Mononuclear cell (primary cell): Measurements from ENCODE around the gene SPATA6. TPM values are rescaled to one million over a fixed set of nuclear protein-coding genes. Genes with fewer than 3 reads are reported as not detected.
"Not testable (repeated sequence)": the region's sequence is repeated elsewhere in the genome, so short reads cannot be mapped to it uniquely, and the experiment has no call there.

Experiments used
- H3K27me3 ChIP-seq: 2 replicates; pipeline ENCODE4 v1.6.0; 2011; ENCODE audit warnings: low read length, control low read depth; ENCODE audit not compliant: insufficient read depth
- H3K4me1 ChIP-seq: 2 replicates; pipeline ENCODE4 v1.5.1; 2011; ENCODE audit warnings: mild to moderate bottlenecking, low read length, control low read depth; ENCODE audit not compliant: insufficient read depth
- H3K4me3 ChIP-seq: 2 replicates; pipeline ENCODE4 v1.5.1; 2011; ENCODE audit warnings: mild to moderate bottlenecking, low read length, moderate library complexity
- H3K9me3 ChIP-seq: 2 replicates; pipeline ENCODE4 v1.5.1; 2011; ENCODE audit warnings: low read depth, mild to moderate bottlenecking, control low read depth, low read length
- total RNA-seq: library from RNA; depleted of rRNA; stranded (reverse); fragments of >200 nt; gene quantifications from one replicate; pipeline ENCODE4 v1.2.3, GENCODE V29; 2012

SPATA6 gene
- total RNA-seq, 1 donor, result 4.7 TPM

DNA sequence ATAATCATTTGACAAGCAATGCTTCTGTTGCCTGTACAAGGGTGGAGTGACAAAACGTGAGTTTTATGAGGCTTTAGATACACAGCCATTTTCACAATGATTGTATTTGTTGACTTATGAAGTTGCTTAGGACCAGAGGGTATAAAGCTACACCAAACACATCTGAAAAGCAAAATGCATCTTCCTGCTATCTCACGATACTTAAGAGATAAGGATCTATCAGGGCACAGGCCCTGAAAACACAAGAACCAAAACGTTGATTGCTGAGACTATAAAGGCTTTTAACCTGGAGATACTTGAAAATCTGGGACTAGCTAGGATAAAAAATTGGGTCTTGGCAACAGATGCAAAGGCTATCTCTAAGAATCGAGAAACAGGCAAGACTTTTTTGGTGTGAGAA is 133.7 kb downstream of the SPATA6 start:
- H3K27me3 ChIP-seq, result no peaks in the 10 kb centered on the region
- H3K4me1 ChIP-seq, result no peaks in the 10 kb centered on the region
- H3K4me3 ChIP-seq, result no peak overlapping the region
- H3K9me3 ChIP-seq, result peaks cover 1% of the 10 kb centered on the region

DNA sequence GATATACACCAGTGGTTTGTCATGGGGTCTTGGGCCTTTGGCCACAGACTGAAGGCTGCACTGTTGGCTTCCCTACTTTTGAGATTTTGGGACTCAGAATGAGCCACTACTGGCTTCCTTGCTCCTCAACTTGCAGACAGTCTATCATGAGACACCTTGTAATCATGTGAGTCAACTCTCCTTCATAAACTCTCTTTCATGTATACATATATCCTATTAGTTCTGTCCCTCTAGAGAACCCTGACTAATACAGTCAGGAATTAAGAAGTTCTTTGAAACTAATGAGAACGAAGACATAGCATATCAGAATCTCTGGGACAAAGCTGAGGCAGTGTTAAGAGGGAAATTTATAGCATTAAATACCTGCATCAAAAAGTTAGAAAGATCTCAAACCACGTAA is 138.7 kb downstream of the SPATA6 start:
- H3K4me1 ChIP-seq, result no peaks in the 10 kb centered on the region
- peaks cover 21% of the 10 kb centered on the region for H3K9me3 ChIP-seq
- H3K27me3 ChIP-seq, result no peaks in the 10 kb centered on the region
- no peak overlapping the region for H3K4me3 ChIP-seq

- no peaks in the 10 kb centered on the region for H3K4me1 ChIP-seq
- peaks cover 25% of the 10 kb centered on the region for H3K9me3 ChIP-seq
- no peaks in the 10 kb centered on the region for H3K27me3 ChIP-seq
- H3K4me3 ChIP-seq, result no peak overlapping the region
These were observed 139.9 kb downstream of the SPATA6 start for GRCh38 chr1:48332115-48332514.

DNA sequence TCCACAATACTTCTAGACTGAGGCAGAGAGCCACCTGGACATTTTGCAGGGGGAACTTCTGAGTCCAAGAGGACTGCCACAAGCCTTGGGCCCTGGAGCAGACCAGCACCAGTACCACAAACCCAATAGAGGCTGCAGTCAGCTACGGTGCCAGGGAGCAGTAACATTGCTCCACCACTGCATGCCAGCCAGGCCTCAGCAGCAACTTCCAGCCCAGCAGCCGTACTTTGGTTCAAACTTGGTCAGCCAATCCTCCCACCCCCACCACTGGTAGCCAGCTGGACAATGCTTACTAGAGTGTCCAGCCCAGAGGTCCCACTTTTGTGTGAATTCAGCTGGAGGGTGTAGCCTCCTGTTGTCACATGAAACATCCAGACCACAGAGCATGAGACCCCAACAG is 142.1 kb downstream of the SPATA6 start:
- H3K9me3 ChIP-seq, result peaks cover 25% of the 10 kb centered on the region
- no peak overlapping the region for H3K4me3 ChIP-seq
- H3K27me3 ChIP-seq, result no peaks in the 10 kb centered on the region
- no peaks in the 10 kb centered on the region for H3K4me1 ChIP-seq

DNA sequence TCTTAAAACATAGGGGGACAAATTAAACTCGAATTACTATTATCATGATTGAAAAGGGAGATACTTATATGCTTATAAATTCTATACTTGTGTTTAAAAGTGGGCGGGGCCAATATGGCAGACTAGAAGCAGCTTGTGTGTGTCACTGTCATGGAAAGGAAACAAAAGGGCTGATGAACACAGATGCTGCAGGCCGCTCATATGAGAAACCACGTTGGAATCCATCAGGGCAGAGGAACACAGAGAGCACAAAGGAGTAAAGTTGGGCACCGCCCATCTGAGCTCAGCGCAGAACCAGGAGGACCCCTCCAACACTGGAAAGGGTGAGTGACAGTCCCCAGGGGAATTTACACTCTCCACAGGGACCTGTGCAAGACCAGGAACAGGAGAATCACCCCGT is 142.5 kb downstream of the SPATA6 start:
- peaks cover 25% of the 10 kb centered on the region for H3K9me3 ChIP-seq
- no peak overlapping the region for H3K4me3 ChIP-seq
- H3K27me3 ChIP-seq, result no peaks in the 10 kb centered on the region
- no peaks in the 10 kb centered on the region for H3K4me1 ChIP-seq

GRCh38 chr1:48311829-48312228 is 160.2 kb downstream of the SPATA6 start:
- not testable (repeated sequence) for H3K4me1 ChIP-seq, H3K9me3 ChIP-seq, H3K4me3 ChIP-seq, H3K27me3 ChIP-seq

DNA sequence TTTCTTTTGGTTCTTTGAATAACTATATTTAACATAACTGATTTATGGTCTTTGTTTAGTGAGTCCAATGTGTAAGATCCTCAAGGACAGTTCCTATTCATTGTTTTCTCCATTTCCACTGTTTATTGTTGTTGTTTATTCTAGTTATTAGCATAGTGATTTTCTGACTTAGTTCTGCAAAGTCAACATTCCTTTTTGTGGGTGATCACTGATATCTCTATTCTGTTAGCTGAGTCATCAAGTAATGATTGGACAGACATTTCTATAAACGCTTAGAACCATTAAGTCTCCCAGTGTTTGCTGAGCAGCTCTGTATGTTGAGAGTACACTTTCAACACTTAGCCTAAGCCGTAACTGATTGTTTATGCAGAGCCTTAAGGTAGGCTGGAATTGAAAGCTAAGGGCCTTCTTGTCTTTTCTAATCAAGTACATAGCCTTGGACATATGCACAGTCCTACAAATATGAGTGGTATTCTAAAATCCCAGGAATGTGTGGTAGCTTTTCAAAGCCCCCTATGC is 162.4 kb downstream of the SPATA6 start:
- no peak overlapping the region for H3K4me3 ChIP-seq
- no peaks in the 10 kb centered on the region for H3K9me3 ChIP-seq
- H3K4me1 ChIP-seq, result no peaks in the 10 kb centered on the region
- no peaks in the 10 kb centered on the region for H3K27me3 ChIP-seq

GRCh38 chr1:48302652-48303051 is 169.4 kb downstream of the SPATA6 start:
- no peaks in the 10 kb centered on the region for H3K9me3 ChIP-seq
- no peaks in the 10 kb centered on the region for H3K4me1 ChIP-seq
- H3K4me3 ChIP-seq, result no peak overlapping the region
- no peaks in the 10 kb centered on the region for H3K27me3 ChIP-seq

GRCh38 chr1:48294656-48295055 is 177.3 kb downstream of the SPATA6 start:
- Histone ChIP-seq H3K4me1 (no peaks in the 10 kb centered on the region), H3K9me3 (no peaks in the 10 kb centered on the region), H3K4me3 (no peak overlapping the region), H3K27me3 (no peaks in the 10 kb centered on the region)

GRCh38 chr1:48294094-48294493 is 177.9 kb downstream of the SPATA6 start:
- H3K9me3 ChIP-seq, H3K27me3 ChIP-seq, H3K4me1 ChIP-seq, H3K4me3 ChIP-seq: not testable (repeated sequence)

GRCh38 chr1:48292706-48293105 is 179.3 kb downstream of the SPATA6 start:
- Histone ChIP-seq H3K4me3 (no peak overlapping the region), H3K27me3 (no peaks in the 10 kb centered on the region), H3K4me1 (no peaks in the 10 kb centered on the region), H3K9me3 (no peaks in the 10 kb centered on the region)

DNA sequence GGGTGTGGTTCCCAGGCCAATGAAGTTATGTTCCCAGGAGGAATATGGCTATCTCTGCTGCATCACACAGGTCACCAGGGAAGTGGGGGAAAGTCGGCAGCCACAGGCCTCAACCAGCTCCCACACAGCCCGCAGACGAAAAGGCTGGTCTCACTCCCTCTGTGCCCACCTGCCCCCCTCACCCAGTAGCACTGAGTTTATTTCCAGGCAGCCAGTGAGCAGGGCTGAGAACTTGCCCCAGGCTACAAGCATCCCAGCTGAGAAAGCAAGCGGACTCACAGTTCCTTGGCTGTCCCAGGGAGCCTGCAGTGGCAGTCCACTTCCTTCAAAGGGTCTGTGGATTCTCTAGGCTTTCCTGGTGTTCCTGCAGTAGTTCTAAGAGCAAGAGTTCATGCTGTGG is 180.6 kb downstream of the SPATA6 start:
- no peaks in the 10 kb centered on the region for H3K9me3 ChIP-seq
- no peaks in the 10 kb centered on the region for H3K27me3 ChIP-seq
- H3K4me3 ChIP-seq, result no peak overlapping the region
- H3K4me1 ChIP-seq, result no peaks in the 10 kb centered on the region

DNA sequence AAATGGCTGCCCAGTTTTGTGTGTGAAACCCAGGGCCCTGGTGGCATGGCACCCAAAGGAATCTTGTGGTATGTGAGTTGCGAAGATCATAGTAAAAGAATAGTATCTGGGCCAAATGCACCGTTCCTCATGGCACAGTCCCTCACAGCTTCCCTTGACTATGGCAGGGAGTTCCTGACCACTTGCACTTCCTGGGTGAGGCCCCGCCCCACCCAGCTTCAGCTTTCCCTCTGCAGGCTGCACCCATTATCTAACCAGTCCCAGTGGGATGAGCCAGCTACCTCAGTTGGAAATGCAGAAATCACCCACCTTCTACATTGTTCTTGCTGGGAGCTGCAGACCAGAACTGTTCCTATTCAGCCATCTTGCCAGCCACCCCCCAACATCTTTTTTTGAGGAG is 186.5 kb downstream of the SPATA6 start:
- Histone ChIP-seq H3K4me1 (no peaks in the 10 kb centered on the region), H3K27me3 (no peaks in the 10 kb centered on the region), H3K9me3 (no peaks in the 10 kb centered on the region), H3K4me3 (no peak overlapping the region)

- H3K27me3 ChIP-seq, H3K4me3 ChIP-seq, H3K4me1 ChIP-seq, H3K9me3 ChIP-seq: not testable (repeated sequence)
These were observed 187.1 kb downstream of the SPATA6 start for GRCh38 chr1:48284696-48285420.

DNA sequence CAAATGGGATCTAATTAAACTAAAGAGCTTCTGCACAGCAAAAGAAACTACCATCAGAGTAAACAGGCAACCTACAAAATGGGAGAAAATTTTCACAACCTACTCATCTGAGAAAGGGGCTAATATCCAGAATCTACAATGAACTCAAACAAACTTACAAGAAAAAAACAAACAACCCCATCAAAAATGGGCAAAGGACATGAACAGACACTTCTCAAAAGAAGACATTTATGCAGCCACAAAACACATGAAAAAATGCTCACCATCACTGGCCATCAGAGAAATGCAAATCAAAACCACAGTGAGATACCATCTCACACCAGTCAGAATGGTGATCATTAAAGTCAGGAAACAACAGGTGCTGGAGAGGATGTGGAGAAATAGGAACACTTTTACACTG is 189.7 kb downstream of the SPATA6 start:
- not testable (repeated sequence) for H3K4me1 ChIP-seq, H3K9me3 ChIP-seq, H3K27me3 ChIP-seq, H3K4me3 ChIP-seq

DNA sequence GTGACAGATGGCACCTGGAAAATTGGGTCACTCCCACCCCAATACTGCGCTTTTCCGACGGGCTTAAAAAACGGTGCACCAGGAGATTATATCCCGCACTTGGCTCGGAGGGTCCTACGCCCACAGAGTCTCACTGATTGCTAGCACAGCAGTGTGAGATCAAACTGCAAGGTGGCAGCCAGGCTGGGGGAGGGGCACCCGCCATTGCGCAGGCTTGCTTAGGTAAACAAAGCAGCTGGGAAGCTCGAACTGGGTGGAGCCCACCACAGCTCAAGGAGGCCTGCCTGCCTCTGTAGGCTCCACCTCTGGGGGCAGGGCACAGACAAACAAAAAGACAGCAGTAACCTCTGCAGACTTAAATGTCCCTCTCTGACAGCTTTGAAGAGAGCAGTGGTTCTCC is 194.6 kb downstream of the SPATA6 start:
- not testable (repeated sequence) for H3K4me1 ChIP-seq, H3K9me3 ChIP-seq, H3K4me3 ChIP-seq, H3K27me3 ChIP-seq
